22Rv1 (cell line): ENCODE results near the gene TPT1.

Source experiments
- H3K27ac ChIP-seq: fragments of 450-650 bp; 2 replicates; pipeline ENCODE4 v1.5.1; 2017
- CTCF ChIP-seq: fragments of 450-650 bp; IDR thresholded peaks from 2 replicates; pipeline ENCODE4 v1.5.1; 2017; ENCODE audit warnings: mild to moderate bottlenecking
- ZFX ChIP-seq: fragments of 450-650 bp; IDR thresholded peaks from 2 replicates; pipeline ENCODE4 v1.6.1; 2017; ENCODE audit warnings: antibody characterized with exemption, borderline replicate concordance

The TPT1 gene

GRCh38 chr13:45315520-45316167 is 25.3 kb downstream of the TPT1 start:
- no peak for TF ChIP-seq ZFX
- no peak for TF ChIP-seq CTCF
- H3K27ac ChIP-seq, result peak overlapping the region; percentile 56

- TF ChIP-seq ZFX (no peak), CTCF (no peak)
- no peak overlapping the region for H3K27ac ChIP-seq
Measured at GRCh38 chr13:45314822-45315221, 26.2 kb downstream of the TPT1 start.

GRCh38 chr13:45310341-45311131 is 30.4 kb downstream of the TPT1 start:
- no peak for TF ChIP-seq CTCF
- TF ChIP-seq ZFX, result no peak
- no peak overlapping the region for H3K27ac ChIP-seq

GRCh38 chr13:45306966-45307365 is 34.0 kb downstream of the TPT1 start:
- H3K27ac ChIP-seq, result no peak overlapping the region
- TF ChIP-seq ZFX (no peak), CTCF (no peak)

GRCh38 chr13:45305079-45305478 is 35.9 kb downstream of the TPT1 start:
- TF ChIP-seq CTCF, result no peak
- no peak for TF ChIP-seq ZFX
- H3K27ac ChIP-seq, result no peak overlapping the region

GRCh38 chr13:45303866-45304265 is 37.1 kb downstream of the TPT1 start:
- TF ChIP-seq CTCF (no peak), ZFX (no peak)
- H3K27ac ChIP-seq, result no peak overlapping the region

GRCh38 chr13:45303026-45303425 is 38.0 kb downstream of the TPT1 start:
- H3K27ac ChIP-seq, result no peak overlapping the region
- TF ChIP-seq ZFX, result no peak
- no peak for TF ChIP-seq CTCF
